Stimulated activated CD8-positive, alpha-beta memory T cell treated with anti-CD3 and anti-CD28 coated beads, Interleukin-15, amount 100 ng/mL, for 48 hours (primary cell): ENCODE results near the gene TNNT3.

ENCODE experiments used
- DNase-seq, 2 donors: peaks; one replicate each; pipeline ENCODE4 v3.0.0-alpha.2; 2020; ENCODE audit warnings: low read depth in 2 of 2

TNNT3 gene

DNA sequence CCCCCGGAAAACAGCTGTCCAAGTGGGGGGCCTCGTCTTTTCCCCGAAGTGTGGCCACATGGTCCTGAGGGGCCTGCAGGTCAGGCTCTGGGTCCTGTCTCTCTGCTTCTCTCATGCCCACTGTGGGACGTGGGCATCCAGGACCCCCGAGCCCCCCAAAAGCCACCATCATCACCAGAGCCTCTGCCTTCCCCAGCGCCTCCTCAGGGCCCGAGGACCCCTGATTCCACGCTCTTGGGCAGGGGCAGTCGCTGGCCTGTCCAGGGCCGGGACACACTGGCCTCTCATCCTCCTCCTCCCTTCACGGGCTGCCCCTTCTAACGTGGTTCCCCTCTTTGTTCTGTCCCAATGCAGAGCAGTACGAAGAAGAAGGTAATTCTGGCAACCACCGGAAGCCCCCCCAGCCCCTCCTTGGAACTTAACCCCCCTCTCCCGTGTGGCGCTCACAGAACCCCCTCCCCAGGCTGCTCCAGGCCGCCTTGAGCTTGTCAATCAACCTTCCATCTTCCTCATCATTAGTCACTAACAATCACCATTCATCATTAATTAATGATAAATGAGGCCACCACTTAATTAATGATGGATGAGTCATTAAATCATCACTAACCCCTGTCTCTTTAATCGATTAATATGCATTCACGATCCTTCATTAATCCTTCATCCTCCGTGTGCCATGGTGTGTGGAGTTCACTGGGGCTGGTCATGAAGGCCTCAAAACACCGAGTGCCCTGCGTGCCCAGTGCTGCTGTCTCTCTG is 3.9 kb downstream of the TNNT3 start:
- no peak for DNase-seq

DNA sequence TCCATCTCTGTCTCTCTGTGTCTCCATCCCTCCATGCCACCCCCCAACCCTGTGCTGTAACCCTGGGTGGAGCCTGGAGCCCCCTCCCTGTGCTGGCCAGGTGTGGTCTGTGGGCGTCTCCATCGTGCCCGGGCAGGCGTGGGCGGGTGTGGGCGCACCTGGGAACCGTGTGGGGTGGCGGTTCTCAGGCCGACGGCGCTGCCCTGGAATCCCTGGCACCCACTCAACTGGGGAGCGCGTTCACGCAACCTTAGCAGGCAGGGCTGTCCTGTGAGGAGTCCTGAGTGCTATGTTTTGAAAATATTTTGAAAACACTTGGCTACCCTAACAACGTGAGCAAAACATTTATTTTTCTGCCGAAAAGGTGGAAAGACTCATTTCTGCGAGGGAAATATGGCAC is 4.7 kb downstream of the TNNT3 start:
- no peak for DNase-seq

DNA sequence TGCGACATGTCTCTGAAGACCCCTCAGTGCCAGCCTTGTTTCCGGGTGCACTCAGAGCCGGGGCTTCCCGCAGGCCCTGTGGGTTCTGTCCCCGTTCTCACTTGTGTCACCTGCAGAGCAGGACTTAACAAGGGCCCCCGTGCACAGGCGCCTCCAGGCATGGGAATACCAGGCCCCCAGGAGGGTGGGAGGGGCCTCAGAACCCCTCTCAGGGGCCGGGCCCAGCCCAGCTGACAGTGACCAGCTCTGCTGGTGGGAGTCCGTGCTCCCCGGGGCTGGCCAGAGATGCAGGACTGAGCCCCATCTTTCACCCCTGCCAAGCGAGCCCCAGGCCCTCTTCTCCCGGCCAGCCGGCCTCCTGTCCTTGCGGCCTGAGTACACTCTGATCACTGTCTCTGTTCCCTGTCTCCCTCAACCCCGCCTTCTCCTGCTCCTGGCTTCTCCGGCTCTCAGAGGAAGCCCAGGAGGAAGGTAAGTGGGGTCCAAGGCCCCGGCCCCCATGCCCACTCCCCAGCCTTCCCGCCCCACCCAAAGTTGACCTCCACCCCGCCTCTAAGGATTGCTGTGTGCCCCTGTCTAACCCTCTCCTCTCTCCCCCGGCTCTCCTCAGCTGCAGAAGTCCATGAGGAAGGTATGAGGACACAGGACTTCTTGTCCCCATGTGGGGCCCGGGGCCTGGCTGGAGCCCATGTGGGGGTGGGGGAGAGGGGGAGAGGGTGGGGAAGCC is 5.3 kb downstream of the TNNT3 start:
- DNase-seq = no peak

DNA sequence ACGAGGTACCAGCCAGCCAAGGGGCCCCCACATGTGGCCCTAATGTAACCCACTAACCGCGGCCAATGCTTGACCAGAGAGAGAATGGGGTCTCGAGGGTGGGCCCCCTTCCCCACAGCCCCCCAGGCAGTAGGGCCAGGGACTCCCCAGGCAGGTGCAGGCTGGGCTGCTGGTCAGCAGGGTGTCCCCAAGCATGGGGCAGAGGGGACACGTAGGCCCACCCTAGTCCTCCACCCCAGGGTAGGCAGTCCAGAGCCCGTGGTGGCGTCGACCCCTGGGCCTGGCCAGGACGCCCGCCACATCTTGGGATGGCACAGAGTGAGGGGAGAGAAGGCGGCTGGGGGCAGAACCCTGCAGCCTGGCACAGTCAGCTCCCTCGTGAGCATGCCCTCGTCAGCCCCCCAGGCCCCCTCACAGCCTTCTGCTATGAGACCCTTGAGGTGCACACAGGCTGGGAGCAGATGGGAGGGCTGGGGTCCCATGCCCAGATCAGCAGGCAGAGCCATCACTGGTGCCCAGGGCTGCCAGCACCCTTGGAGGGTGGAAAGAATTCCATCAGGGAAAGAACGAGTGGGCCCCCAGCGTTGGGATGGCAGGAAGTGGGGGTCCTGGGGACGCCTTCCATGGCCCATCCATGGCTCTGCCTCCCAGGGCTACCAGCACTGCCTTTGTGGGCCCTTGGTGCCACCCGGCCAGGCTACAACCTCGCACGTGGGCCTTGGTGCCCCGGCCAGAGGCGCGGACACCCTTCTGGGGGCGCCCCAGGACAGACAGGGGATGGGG is 6.1 kb downstream of the TNNT3 start:
- no peak for DNase-seq

DNA sequence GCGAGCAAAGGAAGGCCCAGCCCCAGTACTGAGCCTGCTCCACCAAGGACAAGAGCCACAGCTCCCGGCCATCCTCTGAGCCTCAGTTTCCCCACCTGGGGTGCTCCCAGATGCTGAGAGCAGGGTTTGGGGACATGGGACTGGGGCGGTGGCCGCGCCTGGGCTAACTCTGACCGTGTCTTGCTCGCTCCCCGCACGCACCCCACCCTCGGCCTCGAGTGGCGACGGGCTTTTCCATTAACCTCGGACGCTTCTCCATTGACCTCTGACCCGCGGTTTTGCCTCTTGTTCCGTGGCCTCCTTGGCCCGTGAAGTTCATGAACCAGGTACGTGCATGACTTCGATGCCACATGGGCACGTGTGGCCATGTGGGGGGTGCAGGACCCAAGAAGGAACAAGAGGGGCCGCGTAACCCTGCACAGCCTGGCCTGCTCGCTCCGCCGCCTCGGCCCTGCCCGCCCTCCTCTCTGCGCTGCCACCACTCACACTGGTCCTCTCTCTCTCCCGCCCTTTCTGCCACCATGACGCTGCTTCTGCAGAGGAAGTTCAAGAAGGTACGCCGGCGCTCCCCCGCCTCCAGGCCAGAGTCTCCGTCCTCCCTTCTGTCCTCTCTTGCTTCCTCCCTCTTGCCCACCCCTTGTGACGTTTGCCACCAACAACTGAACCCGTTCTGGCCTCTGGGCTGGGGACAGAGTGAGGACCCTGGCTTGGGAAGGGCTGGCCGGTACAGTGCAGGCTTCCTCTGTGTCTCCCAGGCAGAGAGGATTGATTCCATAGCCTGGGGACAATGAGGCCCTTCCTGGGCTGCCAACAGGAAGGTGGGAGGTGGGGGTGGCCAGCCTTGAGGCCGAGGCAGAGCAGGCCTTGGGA is 6.9 kb downstream of the TNNT3 start:
- DNase-seq = no peak

DNA sequence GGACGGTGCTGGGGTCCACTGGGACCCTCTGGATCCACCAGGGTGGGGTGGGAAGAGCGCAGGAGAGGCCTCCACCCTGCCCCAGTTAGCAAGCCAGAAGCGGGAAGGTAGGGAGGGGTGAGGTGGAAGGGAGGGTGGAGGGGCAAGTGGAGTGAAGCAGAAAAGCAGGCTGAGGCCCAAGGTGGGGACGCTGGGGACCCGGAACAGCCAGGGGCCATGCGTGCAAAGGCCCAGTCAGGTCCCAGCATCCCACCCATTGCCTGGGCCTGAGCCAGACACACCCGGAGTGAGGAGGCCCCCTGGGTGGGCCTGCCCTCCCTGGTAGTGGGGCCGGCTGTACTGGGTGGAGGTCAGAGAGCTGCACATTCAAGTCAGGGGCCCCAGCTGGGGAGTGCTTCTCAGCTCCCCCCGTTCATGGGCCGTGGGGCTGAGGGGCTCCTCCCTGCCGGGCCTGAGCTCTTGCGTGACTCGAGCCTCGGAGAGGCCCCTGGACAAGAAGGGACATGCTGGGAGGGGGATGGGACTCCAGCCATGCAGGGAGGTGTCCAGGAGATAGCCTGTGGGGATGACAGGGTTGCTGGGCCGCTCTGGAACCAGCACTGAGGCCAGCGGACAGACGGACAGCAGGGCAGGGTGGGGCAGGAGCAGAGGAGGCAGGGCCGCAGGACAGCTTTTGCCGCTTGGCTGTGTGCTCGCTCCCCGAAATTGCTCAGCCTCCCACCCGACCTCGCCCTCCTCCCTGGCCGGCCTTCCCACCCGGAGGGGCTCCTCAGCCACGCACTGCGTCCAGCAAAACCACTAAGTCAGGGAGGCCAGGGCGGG is 7.7 kb downstream of the TNNT3 start:
- DNase-seq = no peak

DNA sequence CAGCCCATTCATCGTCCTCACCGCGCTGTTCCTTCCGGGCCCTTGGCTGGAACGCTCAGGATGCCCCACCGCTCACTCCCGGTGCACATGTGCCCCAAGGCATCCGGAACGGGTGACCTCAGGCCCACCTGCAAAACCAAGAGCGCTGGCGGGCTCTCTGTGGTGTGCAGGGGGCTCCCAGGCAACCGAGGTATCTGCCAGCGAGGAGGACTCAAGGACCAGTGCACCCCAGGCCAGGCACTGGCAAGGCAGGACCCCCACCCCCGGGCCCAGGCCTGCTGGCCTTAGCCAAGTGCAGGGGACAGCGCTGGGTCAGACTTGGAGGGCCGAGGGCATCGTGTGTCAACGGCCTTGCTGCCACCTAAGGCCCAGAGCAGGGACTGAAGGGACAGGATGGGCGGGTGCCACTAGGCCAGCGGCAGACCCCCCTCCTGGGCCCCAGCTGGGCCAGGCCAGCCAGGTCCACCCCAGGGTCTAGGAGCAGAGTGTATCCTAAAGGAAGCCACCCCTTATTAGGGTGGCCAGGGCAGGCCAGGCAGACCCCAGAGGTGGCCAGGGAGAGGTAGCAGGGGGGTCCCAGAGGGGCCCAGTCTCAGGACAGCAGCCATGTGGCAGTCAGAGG is 8.5 kb downstream of the TNNT3 start:
- DNase-seq = no peak

DNA sequence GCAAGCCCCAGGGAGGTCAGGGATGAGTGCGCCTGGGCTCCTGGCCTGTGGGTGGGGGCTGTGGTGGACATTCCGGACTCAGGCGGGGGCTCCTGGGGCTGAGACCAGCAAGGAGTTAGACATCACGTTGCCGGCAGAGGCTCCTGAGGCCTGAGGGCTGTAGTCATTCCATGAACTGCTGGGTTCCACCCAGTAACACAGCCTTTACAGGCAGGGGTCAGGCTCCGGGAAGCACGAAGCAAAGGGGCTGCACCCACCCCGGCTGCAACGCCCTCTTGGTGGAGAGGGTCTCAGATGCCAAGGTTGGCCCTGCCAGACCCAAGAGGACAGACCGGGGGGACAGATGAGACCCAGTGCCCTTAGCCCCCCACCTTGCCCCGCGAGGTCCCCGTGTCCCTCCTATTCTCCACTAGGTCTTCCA is 9.0 kb downstream of the TNNT3 start:
- DNase-seq = no peak

DNA sequence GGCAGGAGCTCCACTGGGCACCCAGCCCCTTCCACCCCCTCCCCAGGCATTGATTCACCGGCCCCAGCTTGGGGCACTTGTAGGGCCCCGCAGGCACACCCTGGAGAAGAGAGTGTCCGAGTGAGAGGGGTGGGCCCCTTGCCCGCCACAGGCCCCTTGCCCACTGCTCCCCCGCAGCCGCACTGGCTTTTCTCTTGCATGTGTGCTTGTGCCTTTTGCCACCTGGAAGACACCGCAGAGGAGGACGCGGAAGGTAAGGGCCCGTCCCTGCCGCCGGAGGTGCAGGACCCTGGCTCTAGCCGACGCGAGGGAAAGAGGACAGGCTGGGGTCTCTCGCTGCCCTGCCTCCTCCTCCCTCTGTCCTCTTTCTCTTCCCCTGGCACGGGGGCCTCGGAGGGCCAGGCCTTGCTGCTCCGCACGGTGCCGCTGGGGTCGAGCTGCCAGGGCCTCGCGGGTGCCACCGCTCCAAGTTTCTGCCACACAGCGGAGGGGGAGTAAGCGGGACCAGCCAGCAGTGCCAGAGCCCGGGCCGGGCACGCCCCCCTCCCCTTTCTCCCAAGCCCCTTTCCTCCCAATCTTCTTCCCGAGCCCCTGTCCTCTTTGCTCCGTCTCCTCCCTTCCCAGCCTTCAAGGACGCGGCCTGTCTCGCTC is 9.5 kb downstream of the TNNT3 start:
- no peak for DNase-seq

DNA sequence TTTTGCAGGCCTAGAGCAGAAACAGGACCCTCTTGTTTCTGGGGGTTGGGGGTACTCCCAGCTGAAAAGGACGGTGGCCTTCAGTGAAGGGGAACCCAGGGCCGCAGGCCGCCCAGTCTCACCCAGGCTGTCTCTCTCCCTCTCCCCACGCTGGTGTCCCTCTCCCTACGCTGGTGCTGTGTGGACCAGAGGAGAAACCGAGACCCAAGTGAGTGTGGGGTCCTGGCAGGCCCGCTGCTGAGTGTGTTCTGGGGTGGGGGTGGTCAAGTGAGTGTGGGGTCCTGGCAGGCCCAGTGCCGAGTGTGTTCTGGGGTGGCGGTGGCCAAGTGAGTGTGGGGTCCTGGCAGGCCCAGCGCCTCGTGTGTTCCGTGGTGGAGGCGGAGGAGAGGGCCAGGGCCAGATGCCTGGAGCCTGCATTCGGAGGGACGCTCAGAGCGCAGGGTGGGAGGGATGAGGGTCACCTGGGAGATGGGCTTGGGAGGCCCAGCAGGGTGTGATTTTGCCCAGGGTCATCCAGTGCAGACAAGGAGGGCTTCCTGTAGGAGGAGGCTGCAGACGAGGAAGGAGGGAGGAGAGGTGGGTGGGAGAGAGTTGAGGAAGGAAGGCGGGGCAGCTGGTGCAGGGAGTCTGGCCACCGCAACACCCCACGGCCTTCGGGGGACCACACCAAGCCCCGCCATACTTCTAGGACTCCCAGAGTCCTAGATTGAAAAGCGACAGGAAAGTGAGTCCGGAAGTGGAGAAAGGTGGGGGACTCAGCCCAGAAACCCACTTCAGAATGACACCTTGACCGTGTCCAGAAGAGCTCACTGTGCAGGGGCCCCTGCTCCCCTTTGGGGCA is 10.3 kb downstream of the TNNT3 start:
- no peak for DNase-seq

DNA sequence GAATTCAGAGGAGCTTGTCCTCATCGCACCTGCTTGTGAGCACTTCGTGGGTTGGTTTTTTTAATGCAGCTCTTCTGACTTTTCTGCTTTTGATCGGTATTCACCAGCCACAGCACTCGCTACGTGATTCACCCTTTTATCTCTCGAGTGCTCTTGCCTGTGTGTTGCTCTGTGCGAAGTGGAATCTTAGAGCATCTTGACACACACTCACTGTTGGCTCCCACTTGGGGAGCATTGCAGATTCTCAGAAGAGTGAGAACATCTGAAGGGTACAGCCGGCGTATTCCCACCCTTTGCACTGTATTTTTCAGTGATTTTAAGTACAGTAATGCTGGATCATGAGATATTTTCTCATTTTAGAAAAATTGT is 10.9 kb downstream of the TNNT3 start:
- no peak for DNase-seq

DNA sequence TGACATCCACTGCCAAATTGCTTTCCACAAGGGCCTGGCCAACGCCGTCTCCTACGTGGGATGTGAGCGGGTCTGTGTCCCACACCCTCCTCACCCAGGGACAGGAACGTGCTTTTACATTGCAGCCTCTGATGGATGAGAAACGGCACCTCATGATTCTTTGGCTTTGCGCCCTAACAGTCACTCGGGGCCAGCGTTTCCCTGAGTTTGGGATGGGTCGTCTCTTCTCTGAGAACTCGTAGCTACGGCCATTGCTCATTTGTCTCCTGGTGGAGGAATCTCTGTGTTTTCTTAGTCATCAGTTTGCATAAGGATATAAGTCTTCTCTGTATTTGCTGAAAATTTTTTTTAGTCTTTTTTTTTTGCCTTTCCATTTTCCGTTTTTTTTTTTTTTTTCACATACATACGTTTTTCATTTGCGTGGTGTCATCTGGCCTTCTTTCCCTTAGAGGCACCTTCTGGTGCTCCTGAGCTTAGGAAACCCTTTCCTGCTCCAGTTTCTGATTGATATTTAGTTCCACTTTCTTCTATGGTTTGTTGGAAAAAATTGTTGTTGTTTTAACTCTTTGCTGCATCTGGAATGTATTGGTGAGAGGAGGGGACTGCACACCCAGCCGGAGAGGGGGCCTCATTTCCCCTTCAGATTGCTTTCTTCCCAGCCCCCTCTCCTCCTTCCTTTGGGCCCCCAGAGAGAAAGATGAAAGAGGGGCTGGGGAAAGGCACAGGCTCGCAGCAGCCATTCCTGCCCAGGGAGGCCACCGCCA is 12.0 kb downstream of the TNNT3 start:
- DNase-seq = no peak

DNA sequence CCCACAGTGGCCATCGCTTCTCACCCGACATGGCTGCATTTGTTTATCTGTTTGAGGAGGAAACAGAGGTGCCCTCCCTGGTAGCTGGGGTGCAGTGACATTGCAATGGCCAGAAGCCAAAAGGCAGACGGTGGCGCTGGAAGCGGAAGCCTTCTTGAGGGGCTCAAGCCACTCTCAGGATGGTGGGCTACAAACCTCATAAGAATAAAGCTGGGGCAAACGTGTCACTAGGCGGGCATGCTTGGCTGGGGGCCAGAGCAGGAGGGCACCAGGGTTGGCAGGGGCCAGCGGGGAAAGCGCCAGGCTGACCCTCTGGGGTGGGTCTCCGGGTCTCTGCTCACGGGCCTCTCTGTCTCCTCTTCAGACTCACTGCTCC is 12.6 kb downstream of the TNNT3 start:
- no peak for DNase-seq

DNA sequence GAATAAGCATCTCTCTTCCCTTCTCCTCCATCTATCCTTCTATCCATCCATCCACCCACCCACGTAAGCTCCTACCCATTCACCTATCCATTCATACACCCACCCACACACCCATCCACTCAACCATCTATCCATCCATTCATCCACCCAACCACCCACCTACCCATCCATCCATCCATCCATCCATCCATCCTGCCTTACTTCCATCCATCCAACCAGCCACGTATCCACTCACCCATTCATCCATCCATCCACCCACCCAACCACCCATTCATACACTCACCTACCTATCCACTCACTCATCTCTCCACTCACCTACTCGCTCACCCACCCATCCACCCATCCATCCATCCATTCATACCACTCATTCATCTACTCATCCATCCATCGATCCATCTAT is 13.2 kb downstream of the TNNT3 start:
- DNase-seq = no peak

DNA sequence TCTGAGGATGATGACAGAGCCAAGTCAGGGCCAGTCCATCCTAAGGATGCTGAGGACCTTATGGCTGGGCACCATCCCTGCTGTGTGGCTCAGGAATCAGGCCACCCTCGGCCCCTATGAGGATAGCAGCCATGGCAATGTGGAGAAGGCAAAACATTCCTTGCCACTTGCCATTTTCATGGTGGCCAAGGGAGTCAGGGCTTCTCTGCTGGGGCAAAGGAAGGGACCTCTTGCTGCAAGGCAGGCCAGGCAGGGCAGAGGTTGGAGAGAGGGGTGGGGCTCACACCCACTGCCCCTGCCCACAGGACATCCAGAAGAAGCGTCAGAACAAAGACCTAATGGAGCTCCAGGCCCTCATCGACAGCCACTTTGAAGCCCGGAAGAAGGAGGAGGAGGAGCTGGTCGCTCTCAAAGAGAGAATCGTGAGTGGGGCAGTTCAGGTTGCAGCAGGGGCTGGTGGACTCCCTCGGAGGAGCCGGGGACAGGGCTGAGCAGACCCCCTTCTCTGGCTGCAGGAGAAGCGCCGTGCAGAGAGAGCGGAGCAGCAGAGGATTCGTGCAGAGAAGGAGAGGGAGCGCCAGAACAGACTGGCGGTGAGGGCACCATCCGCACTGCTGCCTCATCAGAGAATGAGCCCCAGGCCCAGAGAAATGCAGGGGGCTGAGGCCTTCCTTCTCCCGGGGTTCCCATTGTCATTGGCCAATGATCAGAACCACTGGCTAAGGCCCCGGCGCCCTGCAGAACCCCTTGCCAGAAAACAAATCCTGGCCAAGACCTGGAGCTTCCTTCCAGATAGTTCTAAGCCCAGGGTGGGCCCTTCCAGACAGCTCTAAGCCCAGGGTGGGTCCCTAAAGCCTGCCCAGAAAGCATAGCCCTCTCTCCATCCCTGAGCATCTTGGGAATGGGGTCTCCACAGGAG is 14.2 kb downstream of the TNNT3 start:
- DNase-seq = no peak

DNA sequence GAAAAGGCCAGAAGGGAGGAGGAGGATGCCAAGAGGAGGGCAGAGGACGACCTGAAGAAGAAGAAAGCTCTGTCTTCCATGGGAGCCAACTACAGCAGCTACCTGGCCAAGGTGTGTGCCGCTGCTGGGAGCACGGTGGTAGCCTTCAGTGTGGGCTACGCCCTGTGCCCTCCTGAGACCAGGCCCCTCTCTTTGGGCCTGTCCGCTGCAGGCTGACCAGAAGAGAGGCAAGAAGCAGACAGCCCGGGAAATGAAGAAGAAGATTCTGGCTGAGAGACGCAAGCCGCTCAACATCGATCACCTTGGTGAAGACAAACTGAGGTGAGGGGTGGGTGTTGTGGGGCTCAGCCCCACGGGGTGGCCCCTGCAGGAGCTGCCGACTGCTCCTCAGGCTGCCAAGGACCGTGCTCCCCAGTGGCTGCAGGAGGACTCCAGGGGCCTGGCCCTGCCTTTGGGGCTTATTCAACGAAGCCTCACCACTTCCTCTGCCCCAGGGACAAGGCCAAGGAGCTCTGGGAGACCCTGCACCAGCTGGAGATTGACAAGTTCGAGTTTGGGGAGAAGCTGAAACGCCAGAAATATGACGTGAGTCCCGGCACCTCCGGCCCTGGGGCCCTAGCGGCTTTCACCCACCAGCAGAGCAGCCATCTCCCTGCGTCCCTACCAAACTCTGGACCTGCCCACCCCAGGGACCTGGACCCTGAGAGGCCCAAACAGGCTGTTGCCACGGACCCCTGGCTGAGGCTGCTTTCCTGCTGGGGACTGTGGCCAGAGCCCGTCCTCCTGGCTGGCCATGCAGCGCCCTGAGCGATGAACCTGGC is 15.0 kb downstream of the TNNT3 start:
- no peak for DNase-seq
